NB4 (cell line): Measurements from ENCODE around the gene FBXO15.

Experiments
- MYC ChIP-seq: IDR thresholded peaks from 2 replicates; pipeline ENCODE4 v1.6.1; 2011; ENCODE audit warnings: low read depth, low read length
- POLR2A ChIP-seq: IDR thresholded peaks from 2 replicates; pipeline ENCODE4 v1.6.1; 2011; ENCODE audit warnings: mild to moderate bottlenecking; ENCODE audit not compliant: insufficient read length; ENCODE audit errors: extremely low read depth
- TF ChIP-seq, protein P1 (sequence below): IDR thresholded peaks from one replicate; pipeline ENCODE4 v1.5.1; 2012; ENCODE audit warnings: low read depth, low read length
- TF ChIP-seq, protein P2 (sequence below): IDR thresholded peaks from 2 replicates; pipeline ENCODE4 v1.6.1; 2011; ENCODE audit warnings: low read depth, low read length

- TF ChIP-seq POLR2A (no peak), MYC (no peak)
- TF ChIP-seq, protein P1, sequence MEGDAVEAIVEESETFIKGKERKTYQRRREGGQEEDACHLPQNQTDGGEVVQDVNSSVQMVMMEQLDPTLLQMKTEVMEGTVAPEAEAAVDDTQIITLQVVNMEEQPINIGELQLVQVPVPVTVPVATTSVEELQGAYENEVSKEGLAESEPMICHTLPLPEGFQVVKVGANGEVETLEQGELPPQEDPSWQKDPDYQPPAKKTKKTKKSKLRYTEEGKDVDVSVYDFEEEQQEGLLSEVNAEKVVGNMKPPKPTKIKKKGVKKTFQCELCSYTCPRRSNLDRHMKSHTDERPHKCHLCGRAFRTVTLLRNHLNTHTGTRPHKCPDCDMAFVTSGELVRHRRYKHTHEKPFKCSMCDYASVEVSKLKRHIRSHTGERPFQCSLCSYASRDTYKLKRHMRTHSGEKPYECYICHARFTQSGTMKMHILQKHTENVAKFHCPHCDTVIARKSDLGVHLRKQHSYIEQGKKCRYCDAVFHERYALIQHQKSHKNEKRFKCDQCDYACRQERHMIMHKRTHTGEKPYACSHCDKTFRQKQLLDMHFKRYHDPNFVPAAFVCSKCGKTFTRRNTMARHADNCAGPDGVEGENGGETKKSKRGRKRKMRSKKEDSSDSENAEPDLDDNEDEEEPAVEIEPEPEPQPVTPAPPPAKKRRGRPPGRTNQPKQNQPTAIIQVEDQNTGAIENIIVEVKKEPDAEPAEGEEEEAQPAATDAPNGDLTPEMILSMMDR, result no peak
- TF ChIP-seq, protein P2, sequence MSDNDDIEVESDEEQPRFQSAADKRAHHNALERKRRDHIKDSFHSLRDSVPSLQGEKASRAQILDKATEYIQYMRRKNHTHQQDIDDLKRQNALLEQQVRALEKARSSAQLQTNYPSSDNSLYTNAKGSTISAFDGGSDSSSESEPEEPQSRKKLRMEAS, result no peak
Observed at GRCh38 chr18:74179623-74180199, 32.1 kb upstream of the FBXO15 start.
